Common myeloid progenitor, CD34-positive (primary cell): Measurements from ENCODE around the gene USP25.

Experiments
- CTCF ChIA-PET: fragments of 350-600 bp; sonication (Branson Sonifier 250); formaldehyde crosslinking; loops from one replicate; lab custom pipeline; 2021; ENCODE audit warnings: antibody characterized with exemption; lab: Charles Lee
- POLR2A ChIA-PET: fragments of 350-600 bp; sonication (Branson Sonifier 250); formaldehyde crosslinking; loops from one replicate; lab custom pipeline; 2021; ENCODE audit warnings: antibody characterized with exemption; lab: Charles Lee
- DNase-seq, 3 donors: peaks; one replicate each; pipeline versions ENCODE4 v3.0.0 to v3.0.0-alpha.2; 2013
- H3K27ac ChIP-seq, 2 experiments: 1 replicate in 1 of 2; 2 replicates in 1 of 2; pipeline ENCODE4 v1.7.0; 2013; ENCODE audit warnings: inconsistent platforms in 2 of 2, low read length in 2 of 2, mild to moderate bottlenecking in 2 of 2, low read depth in 1 of 2, moderate library complexity in 1 of 2; ENCODE audit not compliant: severe bottlenecking in 2 of 2, insufficient read depth in 1 of 2, poor library complexity in 1 of 2
- H3K27me3 ChIP-seq, 5 experiments: replicated peaks in 2 of 5; 1 replicate in 3 of 5; 2 replicates in 2 of 5; pipeline versions ENCODE4 v1.6.1 to v1.7.0; 2013; ENCODE audit warnings: low read length in 4 of 5, mild to moderate bottlenecking in 2 of 5, moderate library complexity in 2 of 5, inconsistent platforms in 1 of 5; ENCODE audit not compliant: insufficient read depth in 5 of 5, control insufficient read depth in 4 of 5
- H3K36me3 ChIP-seq, 4 experiments: 1 replicate in 2 of 4; 2 replicates in 2 of 4; pipeline versions ENCODE4 v1.6.1 to v1.7.0; 2013; ENCODE audit warnings: low read length in 3 of 4, control low read depth in 1 of 4, mild to moderate bottlenecking in 1 of 4; ENCODE audit not compliant: control insufficient read depth in 4 of 4, insufficient read depth in 4 of 4
- H3K4me1 ChIP-seq, 4 experiments: 1 replicate in 3 of 4; 2 replicates in 1 of 4; pipeline versions ENCODE4 v1.6.1 to v1.7.1; 2013; ENCODE audit warnings: low read length in 3 of 4, mild to moderate bottlenecking in 3 of 4, control low read depth in 1 of 4, inconsistent platforms in 1 of 4, moderate library complexity in 1 of 4; ENCODE audit not compliant: control insufficient read depth in 4 of 4, insufficient read depth in 4 of 4; ENCODE audit errors: control extremely low read depth in 1 of 4
- H3K4me3 ChIP-seq, 7 experiments: 1 replicate in 4 of 7; 2 replicates in 3 of 7; pipeline versions ENCODE4 v1.5.1 to v1.7.0; 2013; ENCODE audit warnings: mild to moderate bottlenecking in 7 of 7, low read length in 6 of 7, moderate library complexity in 6 of 7, inconsistent platforms in 2 of 7, low read depth in 2 of 7, control low read depth in 1 of 7; ENCODE audit not compliant: insufficient read depth in 4 of 7, control insufficient read depth in 1 of 7; ENCODE audit errors: extremely low read depth in 1 of 7
- H3K9me3 ChIP-seq, 5 experiments: 1 replicate in 4 of 5; 2 replicates in 1 of 5; pipeline versions ENCODE4 v1.6.1 to v1.7.1; 2013; ENCODE audit warnings: low read length in 4 of 5, mild to moderate bottlenecking in 2 of 5, inconsistent platforms in 1 of 5, low read depth in 1 of 5, moderate library complexity in 1 of 5; ENCODE audit not compliant: control insufficient read depth in 4 of 5, insufficient read depth in 2 of 5; ENCODE audit errors: control extremely low read depth in 1 of 5
- WGBS: methylation state at CpG from one replicate; pipeline ENCODE4 v1.1.5; 2013; ENCODE audit not compliant: insufficient coverage; 5-methylcytosine and 5-hydroxymethylcytosine counted together

Gene USP25

DNA sequence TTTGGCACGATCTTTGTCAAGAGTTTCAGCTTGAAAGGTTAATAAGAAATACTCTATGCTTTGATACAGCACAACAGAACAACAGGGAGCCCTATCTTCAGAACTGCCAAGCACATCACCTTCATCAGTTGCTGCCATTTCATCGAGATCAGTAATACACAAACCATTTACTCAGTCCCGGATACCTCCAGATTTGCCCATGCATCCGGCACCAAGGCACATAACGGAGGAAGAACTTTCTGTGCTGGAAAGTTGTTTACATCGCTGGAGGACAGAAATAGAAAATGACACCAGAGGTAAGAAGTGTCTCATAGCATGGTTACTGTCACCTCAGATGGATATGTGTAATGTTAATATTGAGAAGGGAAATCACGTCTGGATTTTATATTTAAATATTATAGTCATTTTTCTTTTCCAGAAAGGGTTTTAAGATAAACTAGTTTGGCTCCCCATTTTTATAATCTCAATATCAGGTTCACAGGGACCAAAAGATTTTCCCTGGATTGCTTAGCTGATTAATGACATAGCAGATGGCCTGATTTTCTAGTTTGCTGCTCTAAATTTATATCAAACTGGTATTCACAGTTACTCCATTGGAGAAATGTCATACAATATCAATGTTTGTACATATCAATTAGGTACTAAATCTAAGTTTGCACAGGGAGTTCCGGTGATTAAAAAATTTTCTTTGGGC is 97.3 kb downstream of the USP25 start:
- H3K9me3 ChIP-seq, result no peaks in the 10 kb centered on the region
- POLR2A ChIA-PET, result no interaction called here
- no peaks in the 10 kb centered on the region for H3K4me1 ChIP-seq
- H3K27ac ChIP-seq, result no peak overlapping the region
- no peak overlapping the region for H3K4me3 ChIP-seq
- DNase-seq, result no peak
- 100% methylated on average over 4 of the region's 8 CpGs for WGBS
- H3K36me3 ChIP-seq, result peaks cover 9 to 29% (median 16%) of the 10 kb centered on the region in 4 experiments
- CTCF ChIA-PET, result interaction anchor here (1.5 kb wide), 1 partner anchor 79 kb away, joined by 3 read pairs; no protein-coding TSS in a partner anchor
- no peaks in the 10 kb centered on the region for H3K27me3 ChIP-seq

- H3K9me3 ChIP-seq, result no peaks in the 10 kb centered on the region
- no peak overlapping the region for H3K4me3 ChIP-seq
- H3K27ac ChIP-seq, result no peak overlapping the region
- WGBS, result 86% methylated on average over 2 of the region's 4 CpGs
- no peak for DNase-seq
- no peaks in the 10 kb centered on the region for H3K4me1 ChIP-seq
- H3K27me3 ChIP-seq, result no peaks in the 10 kb centered on the region
- peaks cover 11 to 31% (median 22%) of the 10 kb centered on the region in 4 experiments for H3K36me3 ChIP-seq
- ChIA-PET CTCF (interaction anchor here (1.7 kb wide), 1 partner anchor 10 kb away, joined by 5 read pairs; no protein-coding TSS in a partner anchor), POLR2A (no interaction called here)
Observed at GRCh38 chr21:15831497-15831896, 101.7 kb downstream of the USP25 start.

DNA sequence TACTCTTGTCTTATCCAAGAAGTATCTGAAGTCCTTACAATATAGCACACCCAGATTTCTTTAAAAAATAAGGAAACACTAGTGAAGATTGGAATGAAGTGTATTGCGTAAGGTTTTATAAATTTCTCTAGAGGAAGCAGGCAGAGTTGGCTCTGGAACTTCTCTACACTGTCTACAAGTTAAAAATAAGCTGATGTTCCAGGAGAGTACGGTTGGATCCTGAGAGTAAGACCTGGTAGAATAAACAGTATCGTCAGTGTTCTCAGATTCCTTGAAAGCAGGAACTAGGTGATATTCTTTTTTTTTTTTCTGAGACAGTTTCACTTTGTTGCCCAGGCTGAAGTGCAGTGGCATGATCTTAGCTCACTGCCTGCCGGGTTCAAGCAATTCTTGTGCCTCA is 107.9 kb downstream of the USP25 start:
- DNase-seq, result no peak
- no peak overlapping the region for H3K27ac ChIP-seq
- CTCF ChIA-PET, result no interaction called here
- H3K4me3 ChIP-seq, result no peak overlapping the region
- no peaks in the 10 kb centered on the region for H3K27me3 ChIP-seq
- peaks cover 18 to 23% (median 21%) of the 10 kb centered on the region in 4 experiments for H3K36me3 ChIP-seq
- H3K4me1 ChIP-seq, result no peaks in the 10 kb centered on the region
- 84% methylated on average over 3 of the region's 4 CpGs for WGBS
- POLR2A ChIA-PET, result no interaction called here
- H3K9me3 ChIP-seq, result no peaks in the 10 kb centered on the region

GRCh38 chr21:15839026-15839425 is 109.2 kb downstream of the USP25 start:
- CTCF ChIA-PET, result no interaction called here
- Histone ChIP-seq H3K9me3 (no peaks in the 10 kb centered on the region), H3K36me3 (peaks cover 16 to 27% (median 19%) of the 10 kb centered on the region in 4 experiments), H3K4me1 (no peaks in the 10 kb centered on the region), H3K27ac (no peak overlapping the region), H3K4me3 (no peak overlapping the region), H3K27me3 (no peaks in the 10 kb centered on the region)
- POLR2A ChIA-PET, result no interaction called here
- no peak for DNase-seq
- no CpG with 5 or more reads among the region's 2 CpGs for WGBS

DNA sequence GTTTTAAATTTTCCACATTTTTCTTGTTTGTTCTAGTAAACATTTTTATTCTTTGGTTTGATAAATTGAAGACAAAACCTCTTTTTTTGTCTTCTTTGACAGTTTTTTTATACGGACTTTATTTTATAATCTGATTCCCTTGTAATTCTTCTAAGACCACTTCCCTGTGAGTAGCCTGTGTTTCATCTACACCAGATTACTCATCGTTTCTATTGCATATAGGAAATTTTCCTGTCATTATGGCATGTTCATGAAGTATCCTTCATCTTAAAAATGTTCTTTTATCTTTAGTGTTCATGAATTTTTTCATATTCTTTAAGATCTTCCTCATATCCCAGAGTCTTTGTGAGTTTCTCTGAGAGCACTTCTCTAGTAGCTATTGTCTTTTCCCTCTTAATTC is 109.8 kb downstream of the USP25 start:
- POLR2A ChIA-PET, result no interaction called here
- 100% methylated on average over 1 of the region's 2 CpGs for WGBS
- Histone ChIP-seq H3K27ac (no peak overlapping the region), H3K27me3 (no peaks in the 10 kb centered on the region), H3K9me3 (no peaks in the 10 kb centered on the region), H3K4me1 (no peaks in the 10 kb centered on the region), H3K4me3 (no peak overlapping the region), H3K36me3 (peaks cover 16 to 27% (median 20%) of the 10 kb centered on the region in 4 experiments)
- no peak for DNase-seq
- CTCF ChIA-PET, result no interaction called here

DNA sequence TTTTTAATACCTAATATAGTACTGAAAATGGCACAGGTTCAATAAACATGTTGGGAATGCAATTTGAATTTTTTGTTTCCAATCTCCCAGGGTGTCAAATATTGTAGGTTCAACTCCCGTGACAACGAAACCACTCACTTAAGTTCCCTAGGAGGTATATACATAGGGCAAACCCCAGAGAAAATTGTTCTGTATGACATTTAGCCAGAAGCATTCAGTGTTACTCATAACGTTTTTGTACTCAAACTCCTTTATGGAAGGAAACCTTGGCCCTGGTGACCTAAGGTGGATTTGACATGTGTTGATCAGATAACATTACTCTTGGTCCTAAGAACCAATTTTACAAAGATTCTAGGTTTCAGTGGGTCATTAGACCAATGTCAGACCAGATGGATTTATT is 110.6 kb downstream of the USP25 start:
- Histone ChIP-seq H3K4me1 (no peaks in the 10 kb centered on the region), H3K36me3 (peaks cover 16 to 25% (median 18%) of the 10 kb centered on the region in 4 experiments), H3K27me3 (no peaks in the 10 kb centered on the region), H3K4me3 (no peak overlapping the region), H3K9me3 (no peaks in the 10 kb centered on the region), H3K27ac (no peak overlapping the region)
- DNase-seq, result no peak
- ChIA-PET POLR2A (no interaction called here), CTCF (no interaction called here)
- WGBS, result 86% methylated on average over 2 of the region's 3 CpGs

- POLR2A ChIA-PET, result no interaction called here
- Histone ChIP-seq H3K9me3 (no peaks in the 10 kb centered on the region), H3K4me3 (no peak overlapping the region), H3K4me1 (no peaks in the 10 kb centered on the region), H3K27me3 (no peaks in the 10 kb centered on the region), H3K36me3 (peaks cover 16 to 25% (median 19%) of the 10 kb centered on the region in 4 experiments), H3K27ac (no peak overlapping the region)
- no peak for DNase-seq
- 96% methylated on average over 2 of the region's 3 CpGs for WGBS
- CTCF ChIA-PET, result no interaction called here
Observed at GRCh38 chr21:15841856-15842564, 112.2 kb downstream of the USP25 start.
